Midbrain (tissue), 1 donor: ENCODE data around the gene DOCK8.
"Not testable (repeated sequence)": the region's sequence is repeated elsewhere in the genome, so short reads cannot be mapped to it uniquely, and the experiment has no call there.

Experiments
- DNase-seq: peaks from one replicate; lab custom pipeline; 2025; lab: John Stamatoyannopoulos, UW

The DOCK8 gene

DNA sequence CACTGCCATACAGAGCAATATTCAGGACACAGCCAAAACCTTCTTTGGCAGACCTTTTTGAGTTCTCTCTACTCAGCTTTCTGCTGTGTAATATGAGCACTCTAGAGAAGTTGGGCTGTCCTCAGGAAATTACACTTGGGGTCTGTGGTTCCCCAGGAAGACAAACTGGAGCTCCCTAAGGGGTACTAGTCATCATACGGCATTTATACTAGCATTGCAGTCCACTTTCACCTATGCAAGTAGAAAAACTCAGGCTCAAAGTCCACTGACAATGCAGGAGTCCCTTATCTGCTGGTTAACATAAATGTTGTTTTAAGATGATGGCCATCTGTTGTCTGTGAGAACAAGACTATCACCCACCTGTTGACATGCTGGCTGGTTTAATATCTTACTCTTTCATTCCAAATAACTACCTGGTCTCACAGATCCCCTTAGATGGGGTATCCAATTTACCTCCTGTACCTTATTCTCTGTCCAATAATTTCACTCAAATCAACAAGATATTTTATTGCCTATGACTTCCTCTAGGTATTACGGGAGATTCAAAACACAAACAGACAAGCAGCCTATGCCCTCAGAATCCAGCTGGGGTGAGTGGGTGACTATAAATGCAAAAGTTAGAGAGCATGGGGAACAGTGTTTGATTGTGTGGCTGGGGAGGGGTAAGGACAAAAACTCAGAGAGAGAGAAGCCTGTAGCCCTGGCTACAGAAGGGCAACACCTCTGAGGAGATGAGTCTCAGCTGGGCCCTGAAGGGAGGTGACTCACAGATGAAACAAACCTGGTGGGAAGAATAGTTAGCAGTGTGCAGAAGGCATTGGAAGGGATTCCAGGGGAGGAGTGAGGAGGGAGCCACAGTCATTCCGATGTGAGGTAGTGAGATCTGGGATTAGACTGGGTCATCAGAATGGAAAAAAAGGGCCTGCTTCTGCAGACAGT, 10.2 kb downstream of the DOCK8 start:
- DNase-seq = no peak

DNA sequence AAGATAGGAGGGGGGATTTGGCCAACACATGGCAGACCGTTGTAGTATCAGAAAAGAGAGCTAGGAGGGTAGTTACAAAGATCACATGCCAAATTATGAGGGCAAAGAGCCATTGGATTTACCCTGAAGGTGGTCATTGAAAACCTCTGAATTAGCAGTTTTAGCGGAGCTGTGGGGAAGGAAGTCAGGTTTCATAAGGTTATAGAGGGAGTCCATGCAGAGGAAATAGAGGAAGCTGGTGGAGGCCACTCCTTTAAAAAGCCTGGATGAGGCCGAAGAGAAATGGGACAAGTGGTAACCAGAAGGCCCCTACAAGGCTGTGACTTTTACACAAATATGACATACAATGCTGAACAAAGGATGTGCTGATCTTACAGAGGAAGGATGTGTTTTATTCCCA, 13.2 kb downstream of the DOCK8 start:
- no peak for DNase-seq

DNA sequence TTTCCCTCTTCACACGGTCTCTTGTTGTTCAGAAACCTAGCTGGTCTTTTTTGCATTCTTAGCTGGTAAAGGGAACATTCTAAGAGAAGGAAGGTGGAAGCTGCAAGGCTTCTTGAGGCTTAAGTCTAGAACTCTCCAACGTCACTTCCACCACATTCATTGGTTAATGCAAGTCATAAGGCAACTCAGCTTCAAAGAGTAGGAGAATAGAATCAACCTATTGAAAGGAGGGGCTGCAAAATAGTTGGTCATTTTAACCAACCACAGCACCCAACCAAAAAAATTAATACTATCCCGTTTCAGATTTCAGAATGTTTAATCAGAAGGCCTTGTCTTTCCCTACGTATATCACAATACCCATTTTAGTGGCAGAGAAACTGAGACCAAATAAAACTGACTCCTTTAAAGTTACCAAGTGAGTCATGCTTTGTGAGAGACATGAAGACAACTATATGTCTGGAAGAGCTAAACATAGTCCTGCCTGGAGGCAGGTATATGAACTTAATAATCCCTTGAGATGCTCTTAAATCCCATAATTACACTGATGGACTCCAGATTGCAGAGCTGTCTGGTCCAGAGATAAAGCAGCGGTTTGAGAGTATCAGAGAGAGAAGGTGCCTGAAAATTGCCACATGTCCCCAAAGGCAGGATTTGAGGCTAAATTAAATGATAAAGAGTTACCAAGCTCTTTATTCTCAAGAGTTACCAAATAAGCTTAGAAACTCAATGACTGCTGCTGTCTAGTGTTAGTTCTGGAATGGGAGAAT, 14.4 kb downstream of the DOCK8 start:
- DNase-seq = no peak

DNA sequence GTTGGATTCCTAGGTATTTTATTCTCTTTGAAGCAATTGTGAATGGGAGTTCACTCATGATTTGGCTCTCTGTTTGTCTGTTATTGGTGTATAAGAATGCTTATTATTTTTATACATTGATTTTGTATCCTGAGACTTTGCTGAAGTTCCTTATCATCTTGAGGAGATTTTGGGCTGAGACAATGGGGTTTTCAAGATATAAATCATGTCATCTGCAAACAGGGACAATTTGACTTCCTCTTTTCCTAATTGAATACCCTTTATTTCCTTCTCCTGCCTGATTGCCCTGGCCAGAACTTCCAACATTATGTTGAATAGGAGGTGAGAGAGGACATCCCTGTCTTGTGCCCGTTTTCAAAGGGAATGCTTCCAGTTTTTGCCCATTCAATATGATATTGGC, 17.0 kb downstream of the DOCK8 start:
- DNase-seq = not testable (repeated sequence)

DNA sequence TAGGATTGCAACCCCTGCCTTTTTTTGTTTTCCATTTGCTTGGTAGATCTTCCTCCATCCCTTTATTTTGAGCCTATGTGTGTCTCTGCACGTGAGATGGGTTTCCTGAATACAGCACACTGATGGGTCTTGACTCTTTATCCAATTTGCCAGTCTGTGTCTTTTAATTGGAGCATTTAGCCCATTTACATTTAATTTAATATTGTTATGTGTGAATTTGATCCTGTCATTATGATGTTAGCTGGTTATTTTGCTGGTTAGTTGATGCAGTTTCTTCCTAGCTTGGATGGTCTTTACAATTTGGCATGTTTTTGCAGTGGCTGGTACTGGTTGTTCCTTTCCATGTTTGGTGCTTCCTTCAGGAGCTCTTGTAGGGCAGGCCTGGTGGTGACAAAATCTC, 19.0 kb downstream of the DOCK8 start:
- not testable (repeated sequence) for DNase-seq

DNA sequence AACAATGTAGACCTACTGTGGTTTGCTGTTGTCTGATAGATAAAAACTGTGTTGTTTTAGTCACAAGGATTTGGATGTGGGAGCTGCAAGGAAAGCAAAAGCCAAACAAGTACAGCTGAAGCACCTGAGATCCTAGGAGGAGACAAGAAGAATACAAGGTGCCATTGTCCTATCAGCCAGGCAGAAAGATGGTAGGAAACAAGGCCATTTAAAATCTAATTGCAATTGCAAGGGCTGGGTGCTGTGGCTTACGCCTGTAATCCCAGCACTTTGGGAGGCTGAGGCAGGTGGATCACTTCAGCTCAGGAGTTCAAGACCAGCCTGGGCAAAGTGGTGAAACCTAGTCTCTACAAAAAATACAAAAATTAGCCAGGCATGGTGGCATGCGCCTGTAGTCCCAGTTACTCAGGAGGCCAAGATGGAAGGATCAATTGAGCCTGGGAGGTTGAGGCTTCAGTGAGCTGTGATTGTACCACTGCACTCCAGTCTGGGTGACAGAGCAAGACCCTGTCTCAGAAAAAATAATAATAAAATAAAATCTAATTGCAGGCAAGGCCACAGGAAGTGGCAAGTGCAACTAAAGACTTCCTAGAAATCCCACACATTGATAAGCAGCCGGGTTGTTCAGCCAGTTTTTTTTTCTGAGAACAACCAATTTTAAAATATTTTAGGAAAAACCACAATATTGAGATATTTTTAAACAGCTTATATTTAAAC, 22.6 kb downstream of the DOCK8 start:
- no peak for DNase-seq

DNA sequence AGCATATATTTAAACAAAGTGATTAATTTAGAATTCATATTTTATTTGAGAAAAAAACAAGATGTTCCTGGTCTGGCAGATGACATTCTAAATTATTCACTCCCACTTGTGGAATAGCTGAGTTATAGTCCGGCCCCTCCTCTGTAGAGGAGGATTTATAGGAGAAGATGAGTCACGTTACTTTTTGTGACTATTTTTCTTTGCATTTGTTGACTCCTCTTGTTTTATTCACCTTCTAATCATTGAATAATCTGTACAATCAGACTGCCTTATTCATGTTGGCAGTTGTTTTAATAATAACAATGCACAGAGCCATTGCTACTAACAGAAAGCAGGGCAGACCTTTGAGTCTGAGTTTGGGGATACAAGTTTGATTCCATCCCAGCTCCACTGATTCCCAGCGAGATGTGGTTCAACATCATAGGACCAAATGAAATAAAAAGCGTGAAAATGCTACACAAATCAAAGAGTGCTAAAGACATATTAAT, 23.2 kb downstream of the DOCK8 start:
- no peak for DNase-seq

DNA sequence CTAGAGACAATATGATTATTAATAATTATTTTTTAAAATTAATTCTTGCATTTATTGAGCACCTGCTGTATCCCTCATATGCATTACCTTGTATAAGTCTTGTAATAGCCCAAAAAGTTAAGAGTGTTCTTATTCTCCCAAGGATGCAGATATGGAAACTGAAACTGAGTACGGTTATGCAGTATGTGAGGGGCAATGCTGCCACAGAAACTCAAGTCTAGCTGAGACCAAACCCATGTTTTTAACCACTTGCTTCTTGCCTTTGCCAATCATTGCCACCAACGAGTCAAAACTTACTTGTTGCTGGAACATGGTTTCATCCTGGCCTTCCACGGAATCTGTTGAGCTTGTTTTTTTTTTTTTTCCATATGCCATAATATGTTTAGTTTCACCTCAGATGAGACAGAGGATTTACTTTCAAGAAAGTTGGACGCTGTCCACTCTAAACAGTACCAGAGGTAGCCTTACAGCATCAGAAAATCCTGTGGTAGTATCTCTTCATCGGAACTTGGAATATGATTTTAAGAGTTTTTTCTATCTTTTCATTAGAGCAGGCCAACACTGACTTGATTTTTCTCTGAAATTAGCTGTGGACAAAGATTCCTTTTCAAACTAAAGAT, 27.9 kb downstream of the DOCK8 start:
- DNase-seq = no peak

DNA sequence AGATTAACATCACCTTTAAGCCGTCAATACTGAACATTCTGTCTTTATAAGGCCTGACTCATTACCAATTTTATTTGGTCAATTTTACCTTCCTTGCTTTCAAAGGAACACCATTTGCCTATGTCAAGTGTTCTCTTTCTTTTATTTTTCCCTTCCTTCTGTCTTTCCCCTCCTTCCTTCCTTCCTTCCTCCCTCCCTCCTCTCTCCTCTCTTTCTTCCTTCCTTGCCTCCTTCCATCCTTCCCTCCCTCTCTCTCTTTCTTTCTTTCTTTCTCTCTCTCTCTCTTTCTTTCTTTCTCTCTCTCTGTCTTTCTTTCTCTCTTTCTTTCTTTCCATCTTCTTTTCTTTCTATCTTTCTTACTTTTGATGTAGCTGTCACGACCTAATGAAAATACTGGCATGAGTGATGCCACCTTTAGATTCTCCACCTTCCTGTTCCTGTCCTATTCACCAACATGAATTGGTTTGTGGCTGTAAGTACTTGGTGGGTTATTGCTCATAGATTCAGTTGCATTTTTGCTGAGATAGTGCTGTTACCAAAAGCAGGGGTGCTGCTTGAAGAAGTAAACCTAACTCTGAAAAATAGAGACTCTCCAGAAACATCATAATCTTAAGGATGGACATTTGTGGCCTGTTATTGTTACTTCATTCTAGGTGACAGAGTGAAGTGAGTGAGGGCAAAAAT, 33.8 kb downstream of the DOCK8 start:
- DNase-seq = no peak

DNA sequence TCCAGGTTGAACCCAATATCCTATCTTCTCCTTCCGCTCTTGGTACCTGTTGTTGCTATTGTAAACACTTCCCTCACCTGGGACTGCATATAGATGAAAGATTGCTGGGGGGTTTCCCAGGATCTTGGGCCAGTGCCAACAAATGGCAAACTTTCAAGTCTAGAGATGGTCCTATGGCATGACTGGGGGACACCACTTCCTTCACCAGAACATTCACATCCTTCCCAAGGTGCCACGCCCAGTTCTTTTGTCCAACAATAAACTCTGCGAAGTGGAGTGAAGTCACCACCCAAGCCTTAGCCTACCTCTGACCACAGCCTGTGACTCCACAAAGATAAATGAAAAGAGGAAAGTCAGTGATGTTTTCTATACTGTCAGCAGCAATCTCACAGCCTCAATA, 34.4 kb downstream of the DOCK8 start:
- DNase-seq = no peak

DNA sequence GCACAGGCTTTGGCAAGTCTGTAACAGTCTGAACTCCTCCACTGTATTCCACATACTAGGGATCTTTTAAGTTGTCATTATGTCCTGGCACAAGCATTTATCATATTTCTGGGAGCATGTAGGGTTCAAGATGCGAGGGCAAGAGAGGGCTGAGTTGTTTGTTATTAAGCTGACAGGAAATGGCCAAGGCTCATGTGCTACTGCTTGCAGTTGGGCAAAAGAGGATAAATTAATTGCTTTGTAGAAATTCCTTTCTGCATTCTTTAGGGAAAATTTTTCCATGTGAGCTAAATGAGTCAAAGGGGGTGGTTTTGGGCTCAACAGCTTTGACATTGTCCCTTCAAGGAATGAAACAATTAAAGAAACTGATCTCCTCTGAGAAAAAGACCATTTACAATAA, 35.4 kb downstream of the DOCK8 start:
- no peak for DNase-seq

DNA sequence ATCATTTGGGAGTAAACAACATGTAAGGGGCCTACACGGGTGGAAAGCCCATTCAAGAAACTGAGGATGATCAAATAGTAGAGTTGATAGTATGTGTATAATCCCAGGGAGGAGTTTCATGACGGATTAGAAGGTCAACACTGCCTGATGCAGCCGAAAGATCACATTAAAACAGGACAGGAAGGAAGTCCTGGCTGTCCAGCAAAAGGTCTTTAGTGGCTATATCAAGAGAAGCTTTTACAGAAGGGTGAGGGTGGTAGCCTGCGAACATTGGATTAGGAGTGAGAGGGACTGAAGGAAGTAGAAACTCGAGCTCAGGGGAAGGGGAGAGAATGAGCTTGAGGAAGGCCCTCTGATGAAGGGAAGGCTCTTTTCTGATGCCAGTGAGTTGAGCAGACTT, 36.0 kb downstream of the DOCK8 start:
- DNase-seq = no peak

DNA sequence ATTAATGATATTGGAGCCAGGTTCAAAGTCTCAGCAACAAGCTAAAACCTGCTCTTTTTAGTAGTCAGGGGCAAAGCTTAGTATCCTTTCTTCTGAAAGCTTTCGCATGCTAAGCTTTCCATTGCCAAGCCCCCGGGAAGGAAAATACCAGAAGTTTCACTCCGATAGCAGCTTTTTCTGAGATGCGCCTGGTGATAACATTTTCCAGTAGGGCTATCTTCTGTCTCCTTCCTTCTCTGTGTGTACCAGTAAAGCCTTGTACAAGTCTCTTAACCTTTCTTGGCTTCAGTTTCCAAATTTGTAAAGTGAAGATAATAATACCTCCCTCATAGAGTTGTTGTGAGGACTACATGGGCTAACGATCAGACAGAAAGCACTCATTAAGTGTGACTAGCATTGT, 36.7 kb downstream of the DOCK8 start:
- no peak for DNase-seq

DNA sequence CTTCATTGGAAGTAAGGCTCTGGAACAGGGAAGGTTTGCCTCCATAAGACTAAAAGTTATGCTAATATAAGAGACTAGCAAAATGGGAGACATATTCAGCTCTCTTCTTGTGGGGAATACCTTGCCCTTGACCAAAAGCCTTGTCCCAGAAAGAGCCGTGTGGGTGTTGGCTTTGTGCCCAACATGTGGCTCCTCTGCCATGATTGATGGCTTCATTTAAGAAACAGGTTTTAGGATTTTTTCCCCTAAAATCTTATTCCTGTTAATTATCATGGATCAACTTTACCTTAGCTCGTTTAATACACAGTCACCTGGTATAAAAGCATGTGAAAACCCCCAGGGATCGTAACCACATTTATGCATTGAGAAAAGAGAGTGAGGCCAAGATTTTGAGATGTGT, 38.9 kb downstream of the DOCK8 start:
- DNase-seq = no peak

DNA sequence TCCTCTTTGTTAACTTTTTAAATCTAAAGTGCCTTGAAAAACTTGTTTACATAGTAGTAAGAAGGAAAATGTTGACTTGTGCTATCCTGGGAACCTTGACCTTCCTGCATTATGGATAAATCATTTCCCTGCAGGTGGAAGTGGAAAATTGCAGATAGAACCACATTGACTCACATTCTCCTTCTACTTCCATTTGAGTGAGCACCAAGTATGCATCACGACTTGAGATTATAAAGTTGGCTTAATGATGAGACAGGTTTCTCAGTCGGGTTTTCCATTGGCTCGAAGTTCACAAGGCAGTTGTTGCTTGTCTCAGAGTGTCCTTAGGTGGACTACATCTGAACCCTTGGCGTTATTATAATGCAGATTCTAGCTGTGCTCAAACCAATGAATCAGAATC, 39.9 kb downstream of the DOCK8 start:
- no peak for DNase-seq

DNA sequence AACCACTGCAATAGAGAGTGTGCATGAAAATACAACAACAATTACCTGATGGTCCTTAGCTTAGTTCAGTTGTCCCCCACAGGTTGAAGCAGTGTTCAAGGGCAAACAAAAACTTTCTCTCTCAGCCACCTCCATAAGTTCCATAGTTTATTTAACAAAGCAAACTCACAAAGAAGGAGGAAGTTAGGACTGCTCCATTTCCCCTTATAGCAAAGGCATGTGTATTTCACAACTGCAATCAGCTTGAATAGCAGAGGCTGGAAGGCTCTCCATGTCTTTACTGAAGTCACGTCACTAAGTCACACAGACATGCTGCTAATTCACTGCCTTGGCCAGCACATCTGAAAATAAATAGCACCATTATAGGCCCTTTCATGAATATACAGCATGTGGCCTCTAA, 43.3 kb downstream of the DOCK8 start:
- DNase-seq = peak; percentile 4

DNA sequence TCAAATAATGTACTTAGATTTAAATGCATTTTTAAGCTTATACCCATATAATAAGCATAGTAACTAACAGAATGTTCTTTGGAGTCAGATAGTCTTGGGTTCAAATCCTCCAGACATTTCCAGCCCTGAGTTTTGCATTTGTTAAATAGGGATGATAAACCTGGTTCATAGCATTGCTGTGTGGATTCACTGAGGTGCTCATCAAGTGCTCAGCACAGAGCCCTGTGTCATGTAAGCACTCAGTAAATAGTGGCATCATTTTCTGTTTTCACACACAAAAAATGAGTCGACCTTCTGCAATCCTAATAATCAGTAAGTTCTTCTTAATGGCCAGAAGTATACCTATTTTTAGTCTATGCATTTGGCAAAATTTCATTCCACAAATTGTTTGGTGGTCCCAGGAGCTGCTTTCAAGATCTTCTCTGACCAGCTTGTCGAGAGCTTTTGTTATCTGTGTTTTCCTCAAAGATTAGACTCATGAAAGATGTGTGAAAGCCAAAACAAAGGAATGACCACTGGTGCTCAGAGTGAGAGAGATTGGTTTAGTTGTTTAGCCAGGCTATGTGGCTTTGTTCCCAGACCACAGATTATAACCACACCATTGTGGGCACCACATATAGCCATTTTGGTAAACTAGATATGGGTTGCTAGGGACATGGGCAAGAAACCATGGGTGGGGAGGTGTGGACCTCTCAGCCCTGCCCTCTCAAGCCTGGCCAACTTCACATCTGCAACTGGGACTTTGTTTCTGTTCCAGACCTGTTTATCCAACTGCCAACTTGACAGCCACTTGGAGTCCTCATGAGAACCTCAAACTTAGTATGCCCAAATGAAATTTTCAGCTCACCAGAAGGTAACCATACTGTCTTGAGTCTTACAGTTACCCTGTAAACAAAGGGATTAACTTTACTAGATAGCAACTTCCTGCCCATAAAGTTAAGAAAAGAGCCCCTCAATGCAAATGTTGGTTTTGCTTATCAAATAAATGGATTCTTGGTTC, 45.0 kb downstream of the DOCK8 start:
- no peak for DNase-seq

DNA sequence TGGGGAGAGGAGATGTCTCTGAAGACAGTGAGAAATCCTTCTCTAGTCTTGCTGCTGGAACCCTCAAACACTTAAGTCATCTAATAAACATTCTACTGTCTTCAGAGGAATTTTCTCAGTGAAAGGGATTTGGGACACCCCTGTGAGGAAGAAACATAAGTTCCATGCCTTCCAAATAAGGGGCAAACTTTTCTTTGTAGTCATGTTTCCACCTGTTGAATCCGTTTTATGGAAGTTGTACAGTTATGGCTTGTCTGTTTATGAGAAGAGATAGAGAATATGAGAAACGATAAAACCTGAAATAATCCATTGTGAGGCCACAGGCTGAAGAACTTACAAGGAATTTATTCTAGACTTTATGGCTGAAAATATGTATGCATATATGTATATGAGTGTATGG, 49.6 kb downstream of the DOCK8 start:
- DNase-seq = no peak

DNA sequence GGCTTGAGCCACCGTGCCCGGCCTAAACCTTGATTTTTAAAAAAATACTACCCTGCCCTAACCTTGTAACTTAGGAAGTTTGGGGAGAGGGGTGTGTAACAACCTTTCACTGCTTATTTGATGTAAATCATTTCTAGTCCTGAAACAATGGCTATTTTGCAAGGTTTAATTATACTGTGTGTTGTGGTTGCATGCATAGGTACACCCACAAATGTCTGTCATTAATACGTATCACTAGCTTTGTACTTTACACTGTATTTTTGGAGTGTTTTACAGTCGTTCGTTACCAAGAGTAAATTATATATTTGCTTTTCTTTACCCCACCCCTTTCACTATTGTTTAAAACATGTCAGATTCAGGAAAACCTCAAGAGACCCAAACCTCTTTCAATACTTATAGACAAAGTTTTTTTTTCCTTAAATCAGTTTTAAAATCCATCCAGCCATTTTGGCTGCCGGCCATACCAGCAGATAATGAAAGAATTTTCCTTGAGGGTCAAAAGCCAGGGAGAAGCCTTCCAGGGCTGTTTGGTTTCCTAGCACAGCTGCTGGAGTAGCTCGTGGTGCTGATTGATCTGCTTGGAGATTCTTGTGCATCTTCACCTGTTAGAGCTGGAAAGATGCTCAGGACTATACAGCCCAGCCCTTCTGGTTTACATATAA, 50.7 kb downstream of the DOCK8 start:
- no peak for DNase-seq

DNA sequence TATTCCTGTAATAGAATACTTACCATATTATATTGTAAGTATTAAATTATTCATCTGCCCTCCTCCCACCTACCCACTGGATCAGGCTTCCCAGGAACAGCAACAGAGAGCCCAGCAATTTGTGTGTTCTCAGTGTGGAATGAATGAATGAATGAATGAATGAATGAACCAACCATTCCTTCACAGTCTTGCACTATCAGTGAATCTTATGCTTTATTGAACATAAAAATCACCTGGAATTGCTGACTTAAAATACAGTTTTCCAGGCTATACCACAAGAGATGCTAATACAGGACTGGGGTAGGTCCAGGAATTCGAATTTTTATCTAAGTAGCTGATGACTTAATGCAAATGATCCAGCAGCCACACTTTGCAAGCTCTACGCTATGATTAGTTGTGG, 51.6 kb downstream of the DOCK8 start:
- no peak for DNase-seq
